Measurements from ENCODE around the gene OOSP2.

DNA sequence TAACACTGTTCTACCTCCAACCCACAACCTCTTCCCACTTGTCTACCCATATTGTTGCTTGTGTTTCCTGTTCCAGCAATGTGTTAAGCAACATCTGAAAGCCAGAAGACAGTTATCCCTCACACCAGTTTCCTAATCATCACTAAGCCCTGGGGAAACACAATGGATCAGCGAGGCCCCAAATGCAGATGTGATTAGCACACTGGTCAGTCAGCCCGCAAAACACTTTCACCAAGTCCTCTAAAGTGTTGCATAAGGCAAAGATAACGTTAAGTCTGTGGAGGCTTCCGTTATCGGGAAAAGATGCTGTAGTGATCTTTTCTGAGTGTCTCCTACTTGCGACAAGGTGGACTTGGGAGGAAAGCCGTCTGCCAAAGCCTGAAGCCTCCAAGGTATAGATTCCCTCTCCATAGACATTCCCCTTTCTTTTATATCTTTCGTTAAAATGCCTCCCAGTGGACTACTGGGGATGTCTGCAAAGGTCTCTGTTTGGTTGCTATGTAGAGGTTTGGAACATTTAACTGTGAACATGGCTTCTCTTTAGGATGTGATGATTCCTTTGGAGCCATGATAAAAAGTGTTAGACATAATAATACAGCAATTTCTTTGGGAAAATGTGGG lies 16.2 kb downstream of the OOSP2 start, which contains the start of gene MS4A3:
- TF ChIP-seq EP300 (IDR thresholded peaks at IDR 0.05): no peak
- TF ChIP-seq POLR2A (IDR thresholded peaks at IDR 0.05): no peak

Measured in sigmoid colon (tissue), 4 donors.